HG03575 (cell line): ENCODE measurements around the gene PXDN.
"Not testable (repeated sequence)": the region's sequence is repeated elsewhere in the genome, so short reads cannot be mapped to it uniquely, and the experiment has no call there.

Experiments used
- ATAC-seq: cut with Tn5 transposase; IDR thresholded peaks from one replicate; pipeline ENCODE4 v1.9.1; 2021; ENCODE audit not compliant: unreplicated experiment, insufficient number of reproducible peaks, low FRiP score; ENCODE audit errors: extremely low read depth

The PXDN gene

DNA sequence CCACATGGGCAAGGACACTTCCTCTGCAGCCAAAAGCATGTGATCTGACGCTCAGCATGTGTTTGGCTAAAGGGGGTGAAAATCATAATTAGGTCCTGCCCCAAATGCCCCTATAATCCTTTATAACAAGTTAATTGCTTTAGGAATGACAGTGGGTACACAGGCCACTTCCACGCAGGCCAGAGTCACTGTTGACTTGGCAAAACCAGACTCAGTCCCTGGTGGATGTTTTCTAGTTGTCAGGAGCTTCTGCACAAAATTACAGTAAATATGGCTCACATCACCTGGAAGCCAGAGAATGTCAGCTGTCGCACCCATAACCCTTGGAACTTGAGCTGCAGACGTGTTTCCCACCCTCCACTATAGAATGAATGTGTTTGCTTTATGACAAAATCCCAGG lies 13.3 kb upstream of the PXDN start:
- no peak for ATAC-seq

- ATAC-seq = not testable (repeated sequence)
Observed at GRCh38 chr2:1757146-1757545, 12.8 kb upstream of the PXDN start.

GRCh38 chr2:1756456-1756855 lies 12.1 kb upstream of the PXDN start:
- ATAC-seq = no peak

DNA sequence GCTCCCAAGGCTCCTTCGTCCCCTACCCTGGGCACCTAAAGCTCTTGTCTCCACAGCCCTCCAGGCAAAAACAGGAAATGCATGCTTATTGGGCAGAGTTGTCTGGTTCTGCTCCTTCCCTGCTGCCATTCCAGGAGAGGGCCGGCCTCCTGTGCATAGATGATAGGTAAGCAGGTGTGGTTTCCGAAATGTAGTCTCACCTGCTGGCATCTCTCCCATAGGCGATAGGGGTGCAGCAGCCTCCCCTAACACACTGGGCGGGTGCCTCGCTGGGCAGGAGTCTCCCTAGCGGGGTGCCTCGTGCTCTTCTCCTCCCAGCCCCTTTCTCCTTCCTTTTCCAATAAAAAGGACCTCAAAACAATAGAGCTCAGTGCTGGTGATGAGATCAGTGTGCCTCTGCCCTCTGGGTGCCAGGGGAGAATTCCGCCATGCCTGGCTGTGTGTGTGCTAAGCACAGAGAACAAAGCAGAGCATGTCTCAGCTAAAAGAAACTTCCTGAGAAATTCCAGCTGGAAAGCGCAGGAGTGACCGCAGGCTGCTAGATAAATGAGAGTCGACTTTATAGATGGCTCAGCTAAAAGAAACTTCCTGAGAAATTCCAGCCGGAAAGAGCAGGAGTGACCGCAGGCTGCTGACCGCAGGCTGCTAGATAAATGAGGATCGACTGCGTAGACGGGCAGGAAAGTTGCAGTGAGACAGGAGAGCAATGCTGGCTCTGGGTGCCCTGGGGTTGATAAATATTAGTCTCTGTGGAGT lies 11.3 kb upstream of the PXDN start:
- no peak for ATAC-seq

GRCh38 chr2:1754461-1755170 lies 10.3 kb upstream of the PXDN start:
- ATAC-seq = no peak

DNA sequence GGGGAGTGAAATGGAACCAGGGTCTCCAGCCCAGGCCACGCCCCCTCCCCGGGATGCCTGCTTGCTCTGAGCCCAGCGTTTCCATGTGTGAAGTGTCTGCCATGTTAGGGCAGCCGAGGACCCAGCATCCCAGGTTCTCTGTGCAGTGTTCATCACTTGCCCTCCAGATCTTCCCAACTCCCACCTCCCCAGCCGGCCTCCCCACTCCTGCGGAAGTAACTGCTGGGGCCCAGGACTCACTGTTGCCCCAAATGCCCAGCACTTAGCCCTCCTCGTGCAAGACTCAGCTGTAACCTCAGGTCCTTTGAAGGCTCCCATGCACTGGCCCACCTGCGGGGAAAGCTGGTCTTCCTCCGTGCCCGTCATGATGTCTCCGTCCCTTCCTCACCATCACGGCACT lies 9.7 kb upstream of the PXDN start:
- no peak for ATAC-seq

DNA sequence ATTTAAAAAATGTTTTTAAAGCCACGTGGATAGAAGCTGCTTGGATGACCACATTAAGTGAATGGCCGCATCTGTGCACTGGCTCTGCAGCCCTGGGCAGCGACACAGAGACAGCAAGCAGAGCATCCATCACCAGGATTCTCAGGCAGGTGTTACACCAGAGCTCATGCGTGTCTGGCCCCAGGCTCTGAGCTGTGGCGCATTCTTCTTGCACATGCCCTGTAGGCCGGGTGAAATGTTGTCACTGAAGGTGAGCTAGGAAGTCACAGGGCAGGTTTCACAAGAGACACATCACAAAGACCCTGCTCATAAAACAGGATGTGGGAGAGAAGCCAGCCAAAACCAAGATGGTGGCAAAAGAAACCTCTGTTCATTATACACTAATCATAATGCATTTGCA lies 8.4 kb upstream of the PXDN start:
- ATAC-seq = no peak

- ATAC-seq = no peak
Observed at GRCh38 chr2:1751767-1752725, 7.7 kb upstream of the PXDN start.

DNA sequence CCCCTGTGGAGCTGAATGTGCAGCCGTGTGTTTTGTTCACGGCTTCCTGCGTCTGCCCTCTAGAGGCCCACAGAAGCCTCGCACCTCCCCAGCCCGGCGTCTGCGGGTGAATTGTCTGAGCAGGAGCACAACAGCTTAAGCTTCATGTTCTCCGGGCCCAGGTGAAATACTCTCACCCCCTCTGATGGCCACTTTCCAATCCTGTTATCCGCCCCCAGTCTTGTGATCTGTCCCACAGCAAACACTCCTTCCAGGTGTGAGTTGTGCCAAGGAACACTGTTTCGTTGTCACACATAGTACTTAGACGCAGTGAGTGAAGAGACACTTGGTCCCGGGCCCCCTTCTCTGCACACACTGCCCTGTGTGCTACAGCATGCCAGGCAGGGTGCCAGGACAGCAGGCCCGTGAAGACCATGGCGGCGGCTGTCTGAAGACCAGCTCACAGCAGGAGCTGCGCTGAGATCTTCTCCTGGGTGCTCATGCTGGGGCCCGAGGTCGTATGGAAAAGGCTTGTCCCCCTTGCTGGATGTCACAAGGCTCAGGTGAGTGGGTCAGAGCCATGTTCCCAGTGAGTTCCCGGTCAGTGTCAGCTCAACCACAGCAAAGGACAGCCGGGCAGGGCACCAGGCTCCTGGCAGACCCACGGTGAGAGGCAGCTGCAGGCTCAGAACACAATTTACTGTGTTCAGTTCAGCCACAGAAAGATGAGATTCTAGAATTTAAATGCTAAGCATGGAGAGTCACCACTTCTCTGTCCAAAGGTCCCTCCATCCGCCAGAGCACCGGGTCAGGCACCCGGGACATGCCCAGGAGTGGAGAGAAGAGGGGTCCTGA lies 6.8 kb upstream of the PXDN start:
- ATAC-seq = no peak

DNA sequence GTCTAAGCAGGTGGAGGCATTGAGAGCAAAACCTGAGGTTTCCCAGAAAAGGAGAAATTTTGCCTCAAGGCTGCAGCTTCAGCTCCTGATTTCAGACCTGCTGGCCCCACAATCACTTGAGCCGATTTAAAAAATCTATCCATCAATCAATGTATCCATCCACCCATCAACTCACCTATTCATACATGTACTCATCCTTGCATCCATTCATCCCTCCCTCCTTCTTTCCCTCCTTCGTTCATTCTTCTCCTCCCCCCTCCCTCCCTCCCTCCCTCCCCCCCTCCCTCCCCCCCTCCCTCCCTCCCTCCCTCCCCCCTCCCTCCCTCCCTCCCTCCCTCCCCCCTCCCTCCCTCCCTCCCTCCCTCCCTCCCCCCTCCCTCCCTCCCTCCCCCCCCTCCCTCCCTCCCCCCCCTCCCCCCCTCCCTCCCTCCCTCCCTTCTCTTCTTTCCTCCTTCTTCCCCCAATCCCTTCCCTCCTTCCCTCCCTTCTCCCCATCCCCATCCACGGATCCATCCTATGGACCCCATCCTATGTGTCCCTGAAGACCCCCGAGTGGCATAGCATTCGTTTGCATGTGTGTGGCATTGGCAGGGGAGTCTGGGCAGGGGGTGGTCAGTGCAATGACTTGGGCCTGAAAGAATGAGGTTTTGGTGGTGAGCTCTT lies 6.1 kb upstream of the PXDN start:
- ATAC-seq = no peak

- no peak for ATAC-seq
Observed at GRCh38 chr2:1749489-1750119, 5.3 kb upstream of the PXDN start.

DNA sequence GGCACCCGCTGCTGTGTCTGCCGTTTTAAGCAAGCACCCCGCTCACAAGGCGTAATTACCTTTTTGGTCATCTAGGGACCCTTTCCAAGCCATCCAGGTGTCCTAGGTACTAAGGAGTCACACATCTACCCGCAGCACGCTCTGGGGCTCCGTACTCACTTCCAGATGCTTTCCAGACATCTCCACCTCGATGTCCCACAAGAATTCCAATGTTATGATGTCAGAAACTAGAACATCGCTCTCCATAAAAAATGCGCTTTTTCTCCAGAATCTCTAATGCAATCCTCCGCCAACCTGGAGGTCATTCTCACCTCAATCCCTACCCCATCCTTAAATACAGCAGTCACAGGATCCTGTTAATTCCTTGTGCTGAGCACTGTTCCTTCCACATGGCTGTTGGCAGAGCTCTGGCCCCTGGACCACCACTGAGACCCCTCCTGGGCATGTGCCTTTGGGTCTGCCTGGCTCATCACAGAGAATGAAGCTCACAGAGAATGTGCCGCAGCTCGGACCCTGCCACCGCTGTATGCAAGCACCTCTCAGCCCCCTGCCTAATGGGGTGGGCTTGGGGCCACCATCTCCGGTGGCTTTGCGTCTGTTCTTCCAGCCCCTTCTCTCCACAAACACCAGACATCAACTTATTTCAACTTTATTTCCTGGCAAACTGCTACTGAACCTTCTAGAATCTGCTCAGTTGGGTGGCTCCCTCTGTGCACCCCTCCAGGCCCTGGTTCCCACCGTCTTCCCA lies 4.6 kb upstream of the PXDN start:
- no peak for ATAC-seq

GRCh38 chr2:1748176-1748740 lies 3.9 kb upstream of the PXDN start:
- no peak for ATAC-seq

- no peak for ATAC-seq
Observed at GRCh38 chr2:1747065-1747941, 3.0 kb upstream of the PXDN start.

DNA sequence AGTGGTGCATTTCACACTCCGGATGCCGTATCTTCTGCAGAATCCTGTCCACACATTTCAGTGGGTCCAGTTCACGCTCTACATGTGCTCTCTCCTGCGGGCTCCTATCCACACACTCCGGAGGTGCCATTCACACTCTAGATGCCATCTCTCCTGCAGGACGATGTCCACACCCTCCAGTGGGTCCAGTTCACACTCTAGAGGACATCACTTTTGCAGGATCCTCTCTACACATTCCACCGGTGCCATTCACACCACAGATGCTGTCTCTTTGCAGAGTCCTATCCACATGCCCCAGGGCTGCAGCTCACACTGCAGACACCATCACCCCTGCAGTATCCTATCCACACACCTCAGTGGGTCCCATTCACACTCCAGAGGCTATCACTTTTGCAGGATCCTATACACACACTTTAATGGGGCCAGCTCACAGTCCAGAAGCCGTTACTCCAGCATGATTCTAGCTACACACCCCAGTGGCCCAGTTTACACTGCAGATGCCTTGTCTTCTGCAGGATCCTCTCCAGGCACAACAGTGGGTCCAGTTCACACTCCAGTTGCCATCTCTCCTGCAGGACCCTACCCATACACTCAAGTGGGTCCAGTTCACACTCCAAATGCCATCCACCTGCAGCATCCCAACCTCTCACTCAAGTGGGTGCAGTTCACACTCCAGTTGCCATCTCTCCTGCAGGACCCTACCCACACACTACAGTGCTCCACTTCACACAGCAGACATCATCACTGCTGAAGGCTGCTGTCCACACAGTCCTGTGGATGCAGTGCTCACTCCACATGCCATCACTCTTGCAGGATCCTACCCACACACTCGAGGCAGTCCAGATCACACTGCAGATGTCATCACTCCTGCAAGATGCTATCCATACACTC lies 2.1 kb upstream of the PXDN start:
- ATAC-seq = no peak
